ENCODE data around the gene BARX1.
"Not testable (repeated sequence)": the region's sequence is repeated elsewhere in the genome, so short reads cannot be mapped to it uniquely, and the experiment has no call there.

Gene BARX1

GRCh38 chr9:93976973-93977372 is 21.8 kb upstream of the BARX1 start:
- TF ChIP-seq CTCF (IDR thresholded peaks at IDR 0.05; ENCODE audit: extremely low read depth, missing control alignments), result no peak
- no peak for DNase-seq (ENCODE audit: low spot score)

- TF ChIP-seq CTCF (IDR thresholded peaks at IDR 0.05; ENCODE audit: extremely low read depth, missing control alignments), result no peak
Observed at GRCh38 chr9:93976081-93976480, 20.9 kb upstream of the BARX1 start.

GRCh38 chr9:93975262-93975661 is 20.1 kb upstream of the BARX1 start:
- TF ChIP-seq CTCF (IDR thresholded peaks at IDR 0.05; ENCODE audit: extremely low read depth, missing control alignments), result no peak
- no peak for DNase-seq (ENCODE audit: low spot score)

More at GRCh38 chr9:93976081-93976480, 20.9 kb upstream of the BARX1 start:
- DNase-seq (ENCODE audit: low spot score), result no peak

- no peak for DNase-seq (ENCODE audit: low spot score)
- TF ChIP-seq CTCF (IDR thresholded peaks at IDR 0.05; ENCODE audit: extremely low read depth, missing control alignments), result no peak
Observed at GRCh38 chr9:93974151-93974550, 19.0 kb upstream of the BARX1 start.

GRCh38 chr9:93972655-93973054 is 17.5 kb upstream of the BARX1 start:
- not testable (repeated sequence) for DNase-seq (ENCODE audit: low spot score)

GRCh38 chr9:93969328-93969661 is 14.1 kb upstream of the BARX1 start:
- TF ChIP-seq CTCF (IDR thresholded peaks at IDR 0.05; ENCODE audit: extremely low read depth, missing control alignments), result no peak
- DNase-seq (ENCODE audit: low spot score), result no peak

- no peak for DNase-seq (ENCODE audit: low spot score)
- TF ChIP-seq CTCF (IDR thresholded peaks at IDR 0.05; ENCODE audit: extremely low read depth, missing control alignments), result no peak
Observed at GRCh38 chr9:93968451-93969327, 13.5 kb upstream of the BARX1 start.
